ENCODE measurements around the gene RALGDS. TPM values are rescaled to one million over a fixed set of nuclear protein-coding genes. Genes with fewer than 3 reads are reported as not detected.

Gene RALGDS
- total RNA-seq, 5 donors from 2014 or later (not counting 1 experiment from before 2014, with no cell fraction given): 81.0 to 161 (median 137) TPM

DNA sequence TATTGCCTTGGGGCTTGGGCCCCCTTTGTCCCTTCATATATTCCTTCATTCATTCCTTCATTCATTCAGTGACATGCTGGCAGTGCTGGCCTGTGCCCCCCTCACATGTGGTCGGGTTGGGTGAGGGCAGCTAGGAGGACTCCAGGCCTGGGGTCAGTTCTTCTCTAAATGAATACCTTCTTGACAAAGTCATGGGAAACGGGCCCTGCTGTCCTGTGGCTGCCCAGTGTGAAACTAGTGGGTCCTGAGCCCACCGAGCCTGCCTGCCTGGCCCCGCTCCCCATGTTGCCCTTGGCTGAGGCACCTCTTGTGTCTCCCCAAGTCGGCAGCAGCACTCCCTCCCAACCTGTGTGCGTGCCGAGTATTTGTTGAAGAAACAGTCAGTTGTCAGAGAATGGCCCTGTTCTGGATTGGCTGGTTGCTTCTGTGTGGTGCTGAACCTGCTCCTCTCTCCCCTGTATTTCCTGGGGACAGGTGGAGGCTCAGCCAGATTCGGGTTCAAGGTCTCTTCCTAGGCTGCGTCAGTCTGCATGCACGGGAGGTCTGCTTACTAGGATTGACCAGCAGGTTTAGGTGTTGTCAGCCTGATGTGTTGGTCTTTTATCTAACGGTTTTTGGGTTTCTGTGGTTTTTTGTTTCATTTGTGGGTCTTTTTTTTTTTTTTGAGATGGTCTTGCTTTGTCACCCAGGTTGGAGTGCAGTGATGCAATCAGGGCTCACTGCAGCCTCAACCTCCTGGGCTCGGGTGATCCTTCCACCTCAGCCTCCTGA lies 62.3 kb downstream of the RALGDS start:
- no peak overlapping the region for H3K4me3 ChIP-seq (ENCODE audit: control insufficient read depth in 1 of 2, extremely low read depth in 1 of 2, low read length in 1 of 2)
- H3K4me3 Mint-ChIP-seq: peak overlapping the region in 1 of 3 donors; percentile 68
- ChIA-PET CTCF (no interaction called here), POLR2A (no interaction called here)
- peak overlapping the region; percentile 80 to 82 for H3K27ac Mint-ChIP-seq
- no peak overlapping the region for H3K27ac ChIP-seq (ENCODE audit: low read length)
- peaks cover 4 to 34% of the 10 kb centered on the region in 2 donors for H3K36me3 ChIP-seq (ENCODE audit: control insufficient read depth in 2 of 2, extremely low read depth in 1 of 2, insufficient read depth in 1 of 2, low read length in 1 of 2)
- peaks cover 23% of the 10 kb centered on the region for H3K36me3 Mint-ChIP-seq
- peaks cover 49 to 56% of the 10 kb centered on the region in 2 experiments for H3K4me1 ChIP-seq (ENCODE audit: control insufficient read depth in 1 of 2, extremely low read depth in 1 of 2, insufficient read depth in 2 of 2, low read length in 2 of 2)
- H3K27me3 Mint-ChIP-seq: no peaks in the 10 kb centered on the region
- H3K4me1 Mint-ChIP-seq: peaks cover 44 to 47% (median 46%) of the 10 kb centered on the region in 3 donors
- no peaks in the 10 kb centered on the region for H3K9me3 ChIP-seq
- ATAC-seq (replicated peaks in 1 of 4) (peak in 1 of 4 experiments; percentile 19), DNase-seq (peak in 1 of 35 experiments; percentile 22)
- no peaks in the 10 kb centered on the region for H3K27me3 ChIP-seq (replicated peaks in 1 of 2; ENCODE audit: control insufficient read depth in 2 of 2, extremely low read depth in 1 of 2, insufficient read depth in 2 of 2, low read length in 1 of 2)
- 45% methylated on average over 8 of the region's 12 CpGs for WGBS (ENCODE audit: insufficient coverage)
- no peaks in the 10 kb centered on the region for H3K9me3 Mint-ChIP-seq

DNA sequence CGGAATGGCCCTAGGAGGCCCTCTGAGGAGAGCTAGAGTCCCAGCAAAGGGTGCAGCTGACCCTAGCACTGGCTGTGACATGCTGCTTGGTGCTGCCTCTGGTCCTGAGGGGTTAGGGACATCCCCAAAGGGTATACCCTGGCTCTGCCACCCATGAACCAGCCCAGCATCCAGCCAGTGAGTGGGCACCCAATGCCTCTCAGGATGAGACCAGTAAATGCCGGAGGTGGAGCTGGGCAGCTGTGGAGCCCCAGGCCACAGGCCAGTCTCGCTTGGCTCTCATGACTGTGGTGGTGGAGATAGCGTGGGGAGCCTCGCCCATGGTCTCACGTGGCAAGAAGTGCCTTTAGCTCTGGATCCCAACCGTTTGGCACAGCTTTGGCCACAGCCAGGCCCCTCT lies 63.0 kb downstream of the RALGDS start:
- POLR2A ChIA-PET: no interaction called here
- H3K4me3 ChIP-seq (ENCODE audit: control insufficient read depth in 1 of 2, extremely low read depth in 1 of 2, low read length in 1 of 2): no peak overlapping the region
- WGBS (ENCODE audit: insufficient coverage): 77% methylated on average over 6 of the region's 7 CpGs
- no peaks in the 10 kb centered on the region for H3K9me3 Mint-ChIP-seq
- no peaks in the 10 kb centered on the region for H3K27me3 ChIP-seq (replicated peaks in 1 of 2; ENCODE audit: control insufficient read depth in 2 of 2, extremely low read depth in 1 of 2, insufficient read depth in 2 of 2, low read length in 1 of 2)
- peaks cover 25% of the 10 kb centered on the region for H3K36me3 Mint-ChIP-seq
- ATAC-seq (replicated peaks in 1 of 4): no peak
- no peaks in the 10 kb centered on the region for H3K27me3 Mint-ChIP-seq
- no peaks in the 10 kb centered on the region for H3K9me3 ChIP-seq
- DNase-seq: no peak
- H3K4me3 Mint-ChIP-seq: peak overlapping the region in 1 of 3 donors; percentile 68
- H3K27ac Mint-ChIP-seq: peak overlapping the region in 1 of 2 donors; percentile 82
- peaks cover 4 to 40% of the 10 kb centered on the region in 2 donors for H3K36me3 ChIP-seq (ENCODE audit: control insufficient read depth in 2 of 2, extremely low read depth in 1 of 2, insufficient read depth in 1 of 2, low read length in 1 of 2)
- CTCF ChIA-PET: interaction anchor here in 1 of 2 donors (0.6 kb wide), 1 partner anchor 122 kb away, joined by 3 read pairs; no protein-coding TSS in a partner anchor
- H3K4me1 Mint-ChIP-seq: peaks cover 44 to 47% (median 44%) of the 10 kb centered on the region in 3 donors
- H3K4me1 ChIP-seq (ENCODE audit: control insufficient read depth in 1 of 2, extremely low read depth in 1 of 2, insufficient read depth in 2 of 2, low read length in 2 of 2): peaks cover 49 to 56% of the 10 kb centered on the region in 2 experiments
- H3K27ac ChIP-seq (ENCODE audit: low read length): no peak overlapping the region

DNA sequence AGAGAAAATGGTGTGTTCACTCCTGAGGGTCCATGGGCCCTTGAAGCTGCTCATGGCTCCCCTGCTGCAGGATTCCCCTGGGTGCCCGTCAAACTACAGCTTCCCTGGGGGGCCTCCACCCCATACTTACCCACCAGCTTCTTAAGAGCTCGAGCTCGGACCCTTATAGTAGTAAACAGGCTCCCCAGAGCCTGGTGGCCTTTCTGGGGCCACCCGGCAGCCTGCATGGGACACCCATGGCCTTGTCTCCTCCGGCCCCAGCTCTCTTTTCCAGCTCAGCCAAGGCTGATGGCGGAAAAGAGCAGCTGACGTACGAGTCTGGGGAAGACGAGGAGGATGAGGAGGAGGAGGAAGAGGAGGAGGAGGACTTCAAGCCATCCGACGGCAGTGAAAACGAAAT lies 63.5 kb downstream of the RALGDS start:
- 97% methylated on average over 10 of the region's 12 CpGs for WGBS (ENCODE audit: insufficient coverage)
- ChIA-PET CTCF (interaction anchor here in 1 of 2 donors (0.6 kb wide), 1 partner anchor 123 kb away, joined by 3 read pairs; no protein-coding TSS in a partner anchor), POLR2A (no interaction called here)
- Mint-ChIP-seq H3K27me3 (no peaks in the 10 kb centered on the region), H3K4me3 (peak overlapping the region in 1 of 3 donors; percentile 68), H3K9me3 (no peaks in the 10 kb centered on the region), H3K36me3 (peaks cover 25% of the 10 kb centered on the region), H3K27ac (peak overlapping the region; percentile 24 to 39), H3K4me1 (peaks cover 42 to 47% (median 44%) of the 10 kb centered on the region in 3 donors)
- Histone ChIP-seq H3K27ac (ENCODE audit: low read length) (no peak overlapping the region), H3K36me3 (ENCODE audit: control insufficient read depth in 2 of 2, extremely low read depth in 1 of 2, insufficient read depth in 1 of 2, low read length in 1 of 2) (peaks cover 5 to 42% of the 10 kb centered on the region in 2 donors), H3K27me3 (replicated peaks in 1 of 2; ENCODE audit: control insufficient read depth in 2 of 2, extremely low read depth in 1 of 2, insufficient read depth in 2 of 2, low read length in 1 of 2) (no peaks in the 10 kb centered on the region), H3K9me3 (no peaks in the 10 kb centered on the region), H3K4me1 (ENCODE audit: control insufficient read depth in 1 of 2, extremely low read depth in 1 of 2, insufficient read depth in 2 of 2, low read length in 2 of 2) (peaks cover 48 to 56% of the 10 kb centered on the region in 2 experiments), H3K4me3 (ENCODE audit: control insufficient read depth in 1 of 2, extremely low read depth in 1 of 2, low read length in 1 of 2) (peak overlapping the region in 1 of 2 donors; percentile 23)
- DNase-seq (no peak), ATAC-seq (replicated peaks in 1 of 4) (no peak)

DNA sequence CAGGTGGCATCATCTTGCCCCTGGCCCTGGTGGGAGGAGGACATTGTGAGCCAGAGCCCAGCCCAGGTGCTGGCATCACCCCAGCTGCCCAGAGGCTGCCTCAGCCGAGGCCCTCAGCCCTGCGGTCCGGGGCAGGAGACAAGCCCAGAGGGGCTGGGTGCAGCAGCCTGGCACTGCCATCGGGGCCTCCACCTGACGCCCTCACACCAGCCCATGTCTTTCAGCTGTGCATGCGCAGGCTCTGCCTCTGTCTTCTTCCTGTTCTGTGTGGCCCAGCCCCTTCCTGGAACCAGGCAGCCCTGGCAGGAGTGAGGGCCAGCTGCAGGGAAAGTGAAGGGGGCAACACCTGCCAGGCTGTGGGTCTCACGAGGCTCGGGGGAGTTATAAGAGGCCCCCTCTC lies 64.0 kb downstream of the RALGDS start:
- peak; percentile 64 to 83 (median 70) for ATAC-seq (replicated peaks in 1 of 4)
- peak overlapping the region in 1 of 3 donors; percentile 60 for H3K4me3 Mint-ChIP-seq
- H3K9me3 Mint-ChIP-seq: no peaks in the 10 kb centered on the region
- WGBS (ENCODE audit: insufficient coverage): 32% methylated on average over 7 of the region's 8 CpGs
- Histone ChIP-seq H3K27ac (ENCODE audit: low read length) (no peak overlapping the region), H3K4me1 (ENCODE audit: control insufficient read depth in 1 of 2, extremely low read depth in 1 of 2, insufficient read depth in 2 of 2, low read length in 2 of 2) (peaks cover 47 to 56% of the 10 kb centered on the region in 2 experiments), H3K36me3 (ENCODE audit: control insufficient read depth in 2 of 2, extremely low read depth in 1 of 2, insufficient read depth in 1 of 2, low read length in 1 of 2) (peaks cover 8 to 44% of the 10 kb centered on the region in 2 donors), H3K27me3 (replicated peaks in 1 of 2; ENCODE audit: control insufficient read depth in 2 of 2, extremely low read depth in 1 of 2, insufficient read depth in 2 of 2, low read length in 1 of 2) (no peaks in the 10 kb centered on the region), H3K4me3 (ENCODE audit: control insufficient read depth in 1 of 2, extremely low read depth in 1 of 2, low read length in 1 of 2) (peak overlapping the region in 1 of 2 donors; percentile 57), H3K9me3 (no peaks in the 10 kb centered on the region)
- ChIA-PET CTCF (no interaction called here), POLR2A (interaction anchor here in 1 of 2 donors (0.8 kb wide), 1 partner anchor 23 kb away, joined by 3 read pairs; no protein-coding TSS in a partner anchor)
- H3K4me1 Mint-ChIP-seq: peaks cover 42 to 47% (median 43%) of the 10 kb centered on the region in 3 donors
- peaks cover 30% of the 10 kb centered on the region for H3K36me3 Mint-ChIP-seq
- H3K27me3 Mint-ChIP-seq: no peaks in the 10 kb centered on the region
- H3K27ac Mint-ChIP-seq: peak overlapping the region; percentile 49 to 74
- peak in 21 of 35 experiments; percentile 6 to 46 (median 24) for DNase-seq

DNA sequence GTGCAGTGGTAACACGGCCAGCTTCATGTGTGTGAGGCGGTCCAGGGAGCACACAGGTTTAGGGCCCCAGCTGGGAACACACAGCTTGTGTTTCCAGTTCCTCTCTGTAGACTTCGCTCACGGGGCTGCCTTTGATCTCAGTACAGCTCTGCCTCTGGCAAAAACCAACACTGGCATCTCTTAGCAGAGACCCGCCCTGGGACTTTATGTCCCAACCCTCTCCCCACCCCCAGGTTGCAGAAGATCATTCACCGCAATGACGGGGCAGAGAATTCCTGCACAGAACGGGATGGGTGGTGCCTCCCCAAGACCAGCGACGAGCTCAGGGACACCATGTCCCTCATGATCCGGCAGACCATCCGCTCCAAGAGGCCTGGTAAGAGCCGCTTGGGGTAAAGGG lies 64.5 kb downstream of the RALGDS start:
- Mint-ChIP-seq H3K27me3 (no peaks in the 10 kb centered on the region), H3K4me1 (peaks cover 42 to 47% (median 43%) of the 10 kb centered on the region in 3 donors), H3K9me3 (no peaks in the 10 kb centered on the region), H3K27ac (peak overlapping the region; percentile 74 to 81), H3K4me3 (peak overlapping the region in 1 of 3 donors; percentile 60), H3K36me3 (peaks cover 35% of the 10 kb centered on the region)
- ATAC-seq (replicated peaks in 1 of 4) (peak in 2 of 4 experiments; percentile 18 to 67), DNase-seq (peak in 2 of 35 experiments; percentile 16 to 21)
- H3K27ac ChIP-seq (ENCODE audit: low read length): no peak overlapping the region
- WGBS (ENCODE audit: insufficient coverage): 77% methylated on average over 13 of the region's 13 CpGs
- H3K36me3 ChIP-seq (ENCODE audit: control insufficient read depth in 2 of 2, extremely low read depth in 1 of 2, insufficient read depth in 1 of 2, low read length in 1 of 2): peaks cover 8 to 48% of the 10 kb centered on the region in 2 donors
- peak overlapping the region in 1 of 2 donors; percentile 57 for H3K4me3 ChIP-seq (ENCODE audit: control insufficient read depth in 1 of 2, extremely low read depth in 1 of 2, low read length in 1 of 2)
- CTCF ChIA-PET: no interaction called here
- peaks cover 47 to 56% of the 10 kb centered on the region in 2 experiments for H3K4me1 ChIP-seq (ENCODE audit: control insufficient read depth in 1 of 2, extremely low read depth in 1 of 2, insufficient read depth in 2 of 2, low read length in 2 of 2)
- H3K9me3 ChIP-seq: no peaks in the 10 kb centered on the region
- H3K27me3 ChIP-seq (replicated peaks in 1 of 2; ENCODE audit: control insufficient read depth in 2 of 2, extremely low read depth in 1 of 2, insufficient read depth in 2 of 2, low read length in 1 of 2): no peaks in the 10 kb centered on the region
- POLR2A ChIA-PET: interaction anchor here in 1 of 2 donors (0.8 kb wide), 1 partner anchor 22 kb away, joined by 3 read pairs; no protein-coding TSS in a partner anchor

DNA sequence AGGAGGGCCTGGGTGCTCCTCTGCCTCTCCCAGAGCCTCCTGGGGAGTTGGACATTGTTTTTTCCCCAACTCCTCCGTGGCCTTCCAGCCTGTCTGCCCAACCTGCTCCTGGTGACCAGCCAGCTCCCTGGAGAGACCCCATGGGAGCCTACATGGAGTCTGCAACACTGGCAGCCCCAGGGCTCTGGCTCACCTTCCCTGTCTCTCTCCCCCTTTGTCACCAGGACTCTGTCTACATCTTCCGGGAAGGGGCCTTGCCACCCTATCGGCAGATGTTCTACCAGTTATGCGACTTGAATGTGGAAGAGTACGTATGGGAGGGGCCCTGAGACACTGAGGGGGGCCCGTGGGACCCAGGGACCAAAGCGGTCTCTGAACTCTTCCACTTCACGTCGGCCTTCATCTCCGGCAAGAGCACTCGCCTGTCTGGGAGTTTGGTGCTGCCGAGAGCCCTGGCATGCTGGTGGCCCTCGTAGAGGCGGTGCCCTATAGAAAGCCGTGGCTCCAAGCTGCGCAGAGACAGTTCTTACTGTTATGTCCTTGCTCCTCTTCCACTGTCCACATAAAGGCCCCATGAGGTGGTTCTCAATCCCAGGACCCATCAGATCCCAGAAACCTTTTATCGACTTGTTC lies 65.1 kb downstream of the RALGDS start:
- WGBS (ENCODE audit: insufficient coverage): 95% methylated on average over 13 of the region's 17 CpGs
- no peak overlapping the region for H3K4me3 ChIP-seq (ENCODE audit: control insufficient read depth in 1 of 2, extremely low read depth in 1 of 2, low read length in 1 of 2)
- H3K4me1 Mint-ChIP-seq: peaks cover 39 to 47% (median 41%) of the 10 kb centered on the region in 3 donors
- H3K27ac Mint-ChIP-seq: peak overlapping the region in 1 of 2 donors; percentile 81
- H3K27ac ChIP-seq (ENCODE audit: low read length): no peak overlapping the region
- peaks cover 37% of the 10 kb centered on the region for H3K36me3 Mint-ChIP-seq
- POLR2A ChIA-PET: no interaction called here
- no peaks in the 10 kb centered on the region for H3K9me3 Mint-ChIP-seq
- peak overlapping the region in 1 of 3 donors; percentile 60 for H3K4me3 Mint-ChIP-seq
- CTCF ChIA-PET: no interaction called here
- DNase-seq: no peak
- peaks cover 11 to 54% of the 10 kb centered on the region in 2 donors for H3K36me3 ChIP-seq (ENCODE audit: control insufficient read depth in 2 of 2, extremely low read depth in 1 of 2, insufficient read depth in 1 of 2, low read length in 1 of 2)
- H3K4me1 ChIP-seq (ENCODE audit: control insufficient read depth in 1 of 2, extremely low read depth in 1 of 2, insufficient read depth in 2 of 2, low read length in 2 of 2): peaks cover 42 to 50% of the 10 kb centered on the region in 2 experiments
- H3K9me3 ChIP-seq: no peaks in the 10 kb centered on the region
- H3K27me3 ChIP-seq (replicated peaks in 1 of 2; ENCODE audit: control insufficient read depth in 2 of 2, extremely low read depth in 1 of 2, insufficient read depth in 2 of 2, low read length in 1 of 2): no peaks in the 10 kb centered on the region
- no peak for ATAC-seq (replicated peaks in 1 of 4)
- H3K27me3 Mint-ChIP-seq: no peaks in the 10 kb centered on the region
